OCI-LY3 (cell line): Measurements from ENCODE around the gene RNF115.

Experiments used
- H2AFZ ChIP-seq: fragments of 200-600, 300-600 bp; shearing (Covaris generic); 2 replicates; pipeline ENCODE4 v1.6.0; 2014; ENCODE audit warnings: antibody characterized with exemption, low read depth, low read length
- H3K27ac ChIP-seq: fragments of 200-600, 300-600 bp; sonication (generic); 2 replicates; pipeline ENCODE4 v1.5.1; 2014; ENCODE audit warnings: mild to moderate bottlenecking, low read length, moderate library complexity, mixed read lengths
- H3K27me3 ChIP-seq: fragments of 200-600, 300-600 bp; sonication (generic); 2 replicates; pipeline ENCODE4 v1.6.1; 2014; ENCODE audit warnings: low read depth, low read length, mixed read lengths
- H3K36me3 ChIP-seq: fragments of 200-600, 300-600 bp; sonication (generic); replicated peaks from 2 replicates; pipeline ENCODE3; 2014; ENCODE audit warnings: low read depth, low read length, mixed read lengths
- H3K4me1 ChIP-seq: fragments of 300-600, 200-600 bp; sonication (generic); 2 replicates; pipeline ENCODE4 v1.6.1; 2014; ENCODE audit warnings: low read length, mixed read lengths
- H3K4me2 ChIP-seq: fragments of 200-600, 300-600 bp; sonication (generic); 2 replicates; pipeline ENCODE4 v1.6.1; 2014; ENCODE audit warnings: low read length, mixed read lengths
- H3K4me3 ChIP-seq: fragments of 300-600, 200-600 bp; sonication (generic); 2 replicates; pipeline ENCODE4 v1.5.1; 2014; ENCODE audit warnings: antibody characterized with exemption, mild to moderate bottlenecking, low read length, moderate library complexity
- H3K79me2 ChIP-seq: fragments of 300-600, 200-600 bp; shearing (Covaris generic); 2 replicates; pipeline ENCODE4 v1.6.1; 2014; ENCODE audit warnings: mild to moderate bottlenecking, low read length, mixed read lengths
- H3K9ac ChIP-seq: fragments of 300-600, 200-600 bp; shearing (Covaris generic); 2 replicates; pipeline ENCODE4 v1.6.0; 2014; ENCODE audit warnings: mild to moderate bottlenecking, low read length, moderate library complexity
- H3K9me3 ChIP-seq: fragments of 200-600, 300-600 bp; shearing (Covaris generic); 2 replicates; pipeline ENCODE4 v1.6.1; 2014; ENCODE audit warnings: low read length, mixed read lengths; ENCODE audit not compliant: insufficient read depth
- H4K20me1 ChIP-seq: fragments of 200-600, 300-600 bp; sonication (generic); 2 replicates; pipeline ENCODE4 v1.6.1; 2016; ENCODE audit warnings: low read length, mixed read lengths; ENCODE audit not compliant: insufficient read depth
- EZH2phosphoT487 ChIP-seq: fragments of 200-600 bp; shearing (Covaris generic); IDR thresholded peaks from 2 replicates; pipeline ENCODE4 v1.6.1; 2018; ENCODE audit warnings: antibody characterized with exemption, mixed run types, low read depth
- TF ChIP-seq, protein P1 (sequence below): fragments of 200-600, 300-600 bp; sonication (generic); IDR thresholded peaks from 2 replicates; pipeline ENCODE4 v1.5.1; 2014; ENCODE audit warnings: antibody characterized with exemption, low read length, low read depth

The RNF115 gene

DNA sequence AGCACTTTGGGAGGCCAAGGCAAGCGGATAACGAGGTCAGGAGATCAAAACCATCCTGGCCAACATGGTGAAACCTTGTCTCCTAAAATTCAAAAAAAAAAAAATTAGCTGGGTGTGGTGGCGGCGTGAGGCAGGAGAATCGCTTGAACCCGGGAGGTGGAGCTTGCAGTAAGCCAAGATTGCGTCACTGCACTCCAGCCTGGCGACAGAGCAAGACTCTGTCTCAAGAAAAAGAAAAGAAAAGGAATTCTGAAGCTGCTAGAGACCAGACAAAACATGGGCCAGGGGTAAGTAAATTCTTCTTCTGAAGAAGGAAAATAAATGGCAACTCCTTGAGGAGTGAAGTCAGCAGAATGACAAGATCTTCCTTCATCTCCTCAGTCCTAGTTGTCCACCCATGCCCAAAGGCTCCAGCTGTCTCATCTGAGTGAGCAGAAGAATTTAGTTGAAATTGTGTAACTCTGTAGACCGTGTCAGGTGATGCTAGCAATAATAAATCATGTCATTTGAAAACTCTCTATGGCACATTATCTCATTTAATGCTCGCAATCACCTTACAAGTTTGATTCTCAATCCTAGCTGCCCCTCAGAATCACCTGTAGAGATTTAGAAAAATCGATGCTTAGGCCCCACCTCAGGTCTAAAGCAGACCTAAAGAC is 131.0 kb downstream of the RNF115 start:
- TF ChIP-seq, protein P1, sequence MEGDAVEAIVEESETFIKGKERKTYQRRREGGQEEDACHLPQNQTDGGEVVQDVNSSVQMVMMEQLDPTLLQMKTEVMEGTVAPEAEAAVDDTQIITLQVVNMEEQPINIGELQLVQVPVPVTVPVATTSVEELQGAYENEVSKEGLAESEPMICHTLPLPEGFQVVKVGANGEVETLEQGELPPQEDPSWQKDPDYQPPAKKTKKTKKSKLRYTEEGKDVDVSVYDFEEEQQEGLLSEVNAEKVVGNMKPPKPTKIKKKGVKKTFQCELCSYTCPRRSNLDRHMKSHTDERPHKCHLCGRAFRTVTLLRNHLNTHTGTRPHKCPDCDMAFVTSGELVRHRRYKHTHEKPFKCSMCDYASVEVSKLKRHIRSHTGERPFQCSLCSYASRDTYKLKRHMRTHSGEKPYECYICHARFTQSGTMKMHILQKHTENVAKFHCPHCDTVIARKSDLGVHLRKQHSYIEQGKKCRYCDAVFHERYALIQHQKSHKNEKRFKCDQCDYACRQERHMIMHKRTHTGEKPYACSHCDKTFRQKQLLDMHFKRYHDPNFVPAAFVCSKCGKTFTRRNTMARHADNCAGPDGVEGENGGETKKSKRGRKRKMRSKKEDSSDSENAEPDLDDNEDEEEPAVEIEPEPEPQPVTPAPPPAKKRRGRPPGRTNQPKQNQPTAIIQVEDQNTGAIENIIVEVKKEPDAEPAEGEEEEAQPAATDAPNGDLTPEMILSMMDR: no peak
- no peak for TF ChIP-seq EZH2phosphoT487
- Histone ChIP-seq H3K9ac (no peak overlapping the region), H4K20me1 (no peaks in the 10 kb centered on the region), H3K4me3 (no peak overlapping the region), H3K4me2 (no peak overlapping the region), H3K36me3 (no peaks in the 10 kb centered on the region), H2AFZ (no peak overlapping the region), H3K4me1 (no peaks in the 10 kb centered on the region), H3K79me2 (no peaks in the 10 kb centered on the region), H3K27me3 (no peaks in the 10 kb centered on the region), H3K9me3 (no peaks in the 10 kb centered on the region), H3K27ac (no peak overlapping the region)

DNA sequence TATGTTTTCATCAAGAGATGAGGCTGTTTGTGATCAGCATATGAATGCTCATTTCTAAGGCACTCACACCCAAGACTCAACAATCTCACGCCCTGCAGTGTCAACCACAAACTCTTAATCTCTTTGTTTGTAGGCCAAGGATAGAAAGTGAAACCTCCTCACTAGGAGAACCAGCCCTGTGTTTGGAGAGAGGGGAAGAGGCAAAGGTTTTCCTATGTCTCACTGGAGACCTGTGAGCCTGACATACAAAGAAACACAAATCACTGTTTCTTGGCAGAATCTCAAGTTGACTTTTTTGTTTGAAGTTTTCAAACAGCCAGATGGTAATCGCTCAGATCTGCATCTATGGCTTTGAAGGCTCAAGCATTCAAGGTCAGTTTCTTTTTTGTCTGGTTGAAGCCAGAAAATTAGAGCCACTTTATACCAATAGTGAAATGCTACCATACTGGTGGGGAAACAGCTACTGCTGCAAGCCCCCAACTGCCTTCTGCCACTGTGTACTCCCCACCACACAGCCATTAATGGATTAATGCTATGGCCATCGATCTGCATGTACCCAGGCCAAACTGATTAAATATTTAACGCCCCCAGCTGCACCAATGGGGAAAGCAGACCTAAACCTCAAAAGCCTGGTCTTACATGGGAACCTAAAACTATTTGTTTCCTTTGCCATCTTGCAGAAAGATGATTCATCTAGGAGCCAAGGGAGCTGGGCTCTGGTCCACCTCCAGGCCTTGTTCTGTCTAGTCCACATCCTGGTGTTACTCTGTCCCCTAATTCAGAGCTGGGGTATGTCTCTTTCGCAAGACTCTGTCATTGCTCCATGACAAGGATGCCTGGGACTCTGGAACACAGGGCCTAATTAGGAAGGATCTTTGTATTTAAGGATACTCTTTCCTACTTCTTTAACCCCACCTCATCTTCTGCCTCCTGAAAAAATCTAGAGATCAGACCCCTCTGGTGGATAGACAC is 133.0 kb downstream of the RNF115 start:
- no peaks in the 10 kb centered on the region for H3K79me2 ChIP-seq
- H3K27me3 ChIP-seq: no peaks in the 10 kb centered on the region
- H3K36me3 ChIP-seq: no peaks in the 10 kb centered on the region
- H2AFZ ChIP-seq: no peak overlapping the region
- H3K4me1 ChIP-seq: no peaks in the 10 kb centered on the region
- H3K4me3 ChIP-seq: no peak overlapping the region
- H3K27ac ChIP-seq: no peak overlapping the region
- H3K9ac ChIP-seq: no peak overlapping the region
- no peak overlapping the region for H3K4me2 ChIP-seq
- no peaks in the 10 kb centered on the region for H4K20me1 ChIP-seq
- TF ChIP-seq, protein P1: no peak
- no peak for TF ChIP-seq EZH2phosphoT487
- no peaks in the 10 kb centered on the region for H3K9me3 ChIP-seq

DNA sequence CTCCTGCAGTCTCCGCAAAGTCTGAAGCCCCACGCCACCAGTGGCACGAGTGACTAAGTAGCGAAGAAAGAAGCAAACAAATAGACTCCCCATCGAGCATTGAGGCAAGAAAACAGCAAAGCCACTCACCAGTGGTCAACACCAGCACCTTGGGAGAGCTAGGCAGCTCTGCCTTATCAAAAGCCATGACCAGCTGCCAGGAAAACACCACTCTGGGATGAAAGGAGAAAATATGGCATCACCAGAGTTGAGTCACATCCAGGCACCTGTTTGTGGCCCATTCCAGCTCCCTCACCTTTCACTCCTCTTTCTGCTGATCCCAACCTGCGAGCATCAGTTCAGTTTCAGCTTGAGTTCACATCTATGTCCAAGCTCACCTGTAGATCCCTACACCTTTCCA is 134.0 kb downstream of the RNF115 start:
- Histone ChIP-seq H3K4me2 (no peak overlapping the region), H3K4me1 (no peaks in the 10 kb centered on the region), H3K9ac (no peak overlapping the region), H3K27me3 (no peaks in the 10 kb centered on the region), H3K27ac (no peak overlapping the region), H2AFZ (no peak overlapping the region), H3K79me2 (no peaks in the 10 kb centered on the region), H3K36me3 (no peaks in the 10 kb centered on the region), H4K20me1 (no peaks in the 10 kb centered on the region), H3K9me3 (no peaks in the 10 kb centered on the region), H3K4me3 (no peak overlapping the region)
- TF ChIP-seq, protein P1: no peak
- no peak for TF ChIP-seq EZH2phosphoT487

DNA sequence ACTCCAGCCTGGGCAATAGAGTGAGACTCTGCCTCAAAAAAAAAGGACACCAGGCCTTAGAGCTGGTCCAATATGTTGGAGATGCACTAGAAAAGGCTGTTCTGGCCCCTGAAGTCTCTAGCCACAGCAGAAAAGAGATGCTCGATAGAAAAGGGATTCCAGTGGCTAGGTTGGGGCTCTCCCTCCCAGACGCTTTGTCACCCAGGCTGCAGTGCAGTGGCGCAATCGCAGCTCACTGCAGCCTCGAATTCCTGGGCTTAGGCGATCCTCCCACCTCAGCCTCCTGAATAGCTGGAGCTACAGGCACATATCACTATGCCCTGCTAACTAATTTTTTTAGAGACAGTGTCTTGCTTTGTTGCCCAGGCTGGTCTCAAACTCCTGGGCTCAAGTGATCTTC is 135.0 kb downstream of the RNF115 start:
- no peak overlapping the region for H3K4me2 ChIP-seq
- TF ChIP-seq EZH2phosphoT487: no peak
- TF ChIP-seq, protein P1: no peak

More for the DNA sequence above, 135.0 kb downstream of the RNF115 start:
- Histone ChIP-seq H3K27ac (no peak overlapping the region), H4K20me1 (no peaks in the 10 kb centered on the region), H3K27me3 (no peaks in the 10 kb centered on the region), H3K4me3 (no peak overlapping the region), H3K4me1 (no peaks in the 10 kb centered on the region), H3K36me3 (no peaks in the 10 kb centered on the region), H3K9me3 (no peaks in the 10 kb centered on the region), H3K9ac (no peak overlapping the region), H2AFZ (no peak overlapping the region), H3K79me2 (no peaks in the 10 kb centered on the region)
